Trophoblast cell (in vitro differentiated cells and primary cell): ENCODE data around the gene MBP.
A peak's percentile ranks its signal among the peaks of the same experiment; 100 is the strongest.

Experiments
- DNase-seq, 2 donors: peaks; one replicate each; pipeline ENCODE4 v3.0.0-alpha.2; 2016
- H2AFZ ChIP-seq: 2 replicates; pipeline ENCODE4 v1.6.1; 2013; ENCODE audit warnings: low read length, moderate library complexity, mild to moderate bottlenecking; ENCODE audit not compliant: insufficient read depth, poor library complexity
- H2AK5ac ChIP-seq: 2 replicates; pipeline ENCODE4 v1.6.1; 2013; ENCODE audit warnings: mild to moderate bottlenecking, low read length
- H2BK120ac ChIP-seq: 2 replicates; pipeline ENCODE4 v1.6.1; 2013; ENCODE audit warnings: low read length, mild to moderate bottlenecking, moderate library complexity; ENCODE audit not compliant: insufficient read depth, poor library complexity
- H2BK12ac ChIP-seq: 2 replicates; pipeline ENCODE4 v1.6.1; 2013; ENCODE audit warnings: mild to moderate bottlenecking, low read length, moderate library complexity
- H2BK5ac ChIP-seq: 2 replicates; pipeline ENCODE4 v1.6.1; 2013; ENCODE audit warnings: low read length, low read depth, moderate library complexity, mild to moderate bottlenecking; ENCODE audit not compliant: poor library complexity
- H3K14ac ChIP-seq: 2 replicates; pipeline ENCODE4 v1.6.1; 2013; ENCODE audit warnings: mild to moderate bottlenecking, low read length
- H3K18ac ChIP-seq: 2 replicates; pipeline ENCODE4 v1.6.1; 2013; ENCODE audit warnings: mild to moderate bottlenecking, low read length
- H3K23ac ChIP-seq: 2 replicates; pipeline ENCODE4 v1.6.1; 2013; ENCODE audit warnings: low read length
- H3K27ac ChIP-seq: 2 replicates; pipeline ENCODE4 v1.5.1; 2013; ENCODE audit warnings: low read depth, mild to moderate bottlenecking, inconsistent platforms, low read length, moderate library complexity
- H3K27me3 ChIP-seq: 2 replicates; pipeline ENCODE4 v1.6.1; 2013; ENCODE audit warnings: inconsistent platforms, mild to moderate bottlenecking, low read length, moderate library complexity; ENCODE audit not compliant: insufficient read depth
- H3K36me3 ChIP-seq, 2 experiments: 1 replicate in 1 of 2; 2 replicates in 1 of 2; pipeline ENCODE4 v1.6.1; 2013; ENCODE audit warnings: low read length in 2 of 2, mild to moderate bottlenecking in 2 of 2, moderate library complexity in 1 of 2; ENCODE audit not compliant: insufficient read depth in 2 of 2, control insufficient read depth in 1 of 2
- H3K4ac ChIP-seq: 2 replicates; pipeline ENCODE4 v1.6.1; 2013; ENCODE audit warnings: low read depth, mild to moderate bottlenecking, low read length, moderate library complexity
- H3K4me1 ChIP-seq, 2 experiments: 1 replicate in 1 of 2; 2 replicates in 1 of 2; pipeline ENCODE4 v1.6.1; 2013; ENCODE audit warnings: low read length in 2 of 2, mild to moderate bottlenecking in 2 of 2, moderate library complexity in 1 of 2; ENCODE audit not compliant: insufficient read depth in 2 of 2, control insufficient read depth in 1 of 2
- H3K4me2 ChIP-seq: 2 replicates; pipeline ENCODE4 v1.6.1; 2013; ENCODE audit warnings: inconsistent platforms, mild to moderate bottlenecking, low read length, moderate library complexity
- H3K4me3 ChIP-seq: 2 replicates; pipeline ENCODE4 v1.5.1; 2013; ENCODE audit warnings: mild to moderate bottlenecking, low read depth, low read length, inconsistent platforms
- H3K79me1 ChIP-seq: one replicate; pipeline ENCODE4 v1.6.1; 2013; ENCODE audit warnings: low read length
- H3K79me2 ChIP-seq: 2 replicates; pipeline ENCODE4 v1.6.1; 2013; ENCODE audit warnings: low read length, mild to moderate bottlenecking; ENCODE audit not compliant: control insufficient read depth, insufficient read depth, poor library complexity
- H3K9ac ChIP-seq: 2 replicates; pipeline ENCODE4 v1.6.1; 2013; ENCODE audit warnings: mild to moderate bottlenecking, low read length
- H3K9me3 ChIP-seq: 2 replicates; pipeline ENCODE4 v1.6.1; 2013; ENCODE audit warnings: low read depth, mild to moderate bottlenecking, control low read depth, inconsistent platforms, low read length; ENCODE audit not compliant: insufficient read depth
- H4K12ac ChIP-seq: 2 replicates; pipeline ENCODE4 v1.6.1; 2013; ENCODE audit warnings: low read depth, mild to moderate bottlenecking, low read length, moderate library complexity
- H4K8ac ChIP-seq: 2 replicates; pipeline ENCODE4 v1.6.1; 2013; ENCODE audit warnings: low read depth, mild to moderate bottlenecking, low read length, moderate library complexity
- H4K91ac ChIP-seq: one replicate; pipeline ENCODE4 v1.6.1; 2013; ENCODE audit warnings: low read depth, mild to moderate bottlenecking, low read length, moderate library complexity
- WGBS: extraction: QIAGEN DNeasy Blood & Tissue Kit; methylation state at CpG from one replicate; pipeline ENCODE4 v1.1.7; 2013; ENCODE audit warnings: missing lambda C conversion rate; ENCODE audit not compliant: insufficient read length, insufficient coverage; ENCODE audit errors: extremely low coverage; 5-methylcytosine and 5-hydroxymethylcytosine counted together

MBP gene

GRCh38 chr18:77157312-77157711, 24.7 kb upstream of the MBP start:
- no peak overlapping the region for H2BK5ac ChIP-seq
- no peak overlapping the region for H4K12ac ChIP-seq
- no CpG with 5 or more reads among the region's 4 CpGs for WGBS
- no peak overlapping the region for H2AK5ac ChIP-seq
- H2BK120ac ChIP-seq = no peak overlapping the region
- no peak overlapping the region for H3K27ac ChIP-seq
- H3K4me2 ChIP-seq = no peak overlapping the region
- no peak overlapping the region for H3K23ac ChIP-seq
- no peak overlapping the region for H3K9ac ChIP-seq
- no peak overlapping the region for H3K14ac ChIP-seq
- no peak overlapping the region for H2AFZ ChIP-seq
- no peaks in the 10 kb centered on the region for H3K36me3 ChIP-seq
- H3K4me3 ChIP-seq = no peak overlapping the region
- H3K4ac ChIP-seq = no peak overlapping the region
- H3K9me3 ChIP-seq = no peaks in the 10 kb centered on the region
- no peak overlapping the region for H3K18ac ChIP-seq
- H2BK12ac ChIP-seq = no peak overlapping the region
- H4K91ac ChIP-seq = no peak overlapping the region
- DNase-seq = no peak
- no peaks in the 10 kb centered on the region for H3K79me1 ChIP-seq
- no peak overlapping the region for H4K8ac ChIP-seq
- H3K27me3 ChIP-seq = no peaks in the 10 kb centered on the region
- H3K79me2 ChIP-seq = no peaks in the 10 kb centered on the region
- H3K4me1 ChIP-seq = peaks cover 0 to 3% of the 10 kb centered on the region in 2 experiments

GRCh38 chr18:77155031-77155430, 22.4 kb upstream of the MBP start:
- Histone ChIP-seq H3K23ac (no peak overlapping the region), H3K79me1 (no peaks in the 10 kb centered on the region), H3K36me3 (no peaks in the 10 kb centered on the region), H2BK5ac (no peak overlapping the region), H3K9me3 (no peaks in the 10 kb centered on the region), H3K4me3 (no peak overlapping the region), H3K27me3 (no peaks in the 10 kb centered on the region), H3K18ac (no peak overlapping the region), H4K12ac (peak overlapping the region; percentile 73), H3K14ac (no peak overlapping the region), H2BK12ac (no peak overlapping the region), H3K27ac (no peak overlapping the region), H3K9ac (no peak overlapping the region), H3K4ac (no peak overlapping the region), H3K4me2 (no peak overlapping the region), H2BK120ac (no peak overlapping the region), H3K4me1 (peaks cover 0 to 2% of the 10 kb centered on the region in 2 experiments), H3K79me2 (no peaks in the 10 kb centered on the region), H4K8ac (no peak overlapping the region), H2AK5ac (no peak overlapping the region), H4K91ac (no peak overlapping the region), H2AFZ (no peak overlapping the region)
- no peak for DNase-seq
- no CpG with 5 or more reads among the region's 17 CpGs for WGBS

DNA sequence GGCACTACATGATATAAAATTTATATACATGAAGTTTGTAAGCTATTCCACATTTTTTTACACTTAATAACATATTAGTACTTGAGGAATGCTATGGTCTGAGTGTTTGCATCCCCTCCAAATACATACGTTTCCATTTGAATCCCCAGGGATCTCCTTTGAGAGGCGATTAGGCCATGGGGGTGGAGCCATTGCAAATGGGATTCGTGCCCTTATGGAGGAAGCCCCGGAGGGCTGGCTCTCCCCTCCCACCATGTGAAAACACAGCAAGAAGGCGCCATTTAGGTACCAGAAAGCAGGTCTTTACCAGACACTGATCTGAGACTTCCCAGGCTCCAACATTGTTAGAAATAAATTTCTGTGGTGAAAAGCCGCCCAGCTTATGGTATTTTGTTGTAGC, 20.8 kb upstream of the MBP start:
- no peak overlapping the region for H3K18ac ChIP-seq
- H4K91ac ChIP-seq = no peak overlapping the region
- no peak overlapping the region for H2AK5ac ChIP-seq
- no peak overlapping the region for H2BK12ac ChIP-seq
- no peak overlapping the region for H3K14ac ChIP-seq
- no peak overlapping the region for H4K12ac ChIP-seq
- WGBS = no CpG with 5 or more reads among the region's 6 CpGs
- H3K27ac ChIP-seq = no peak overlapping the region
- no peaks in the 10 kb centered on the region for H3K4me1 ChIP-seq
- no peak overlapping the region for H3K9ac ChIP-seq
- no peak overlapping the region for H3K4me3 ChIP-seq
- no peak overlapping the region for H3K4me2 ChIP-seq
- no peak for DNase-seq
- no peak overlapping the region for H2BK5ac ChIP-seq
- H3K79me1 ChIP-seq = no peaks in the 10 kb centered on the region
- no peak overlapping the region for H2BK120ac ChIP-seq
- no peak overlapping the region for H2AFZ ChIP-seq
- H3K23ac ChIP-seq = no peak overlapping the region
- H3K79me2 ChIP-seq = no peaks in the 10 kb centered on the region
- no peak overlapping the region for H3K4ac ChIP-seq
- no peaks in the 10 kb centered on the region for H3K27me3 ChIP-seq
- H3K9me3 ChIP-seq = no peaks in the 10 kb centered on the region
- no peak overlapping the region for H4K8ac ChIP-seq
- H3K36me3 ChIP-seq = no peaks in the 10 kb centered on the region

GRCh38 chr18:77151772-77152520, 19.4 kb upstream of the MBP start:
- no peak overlapping the region for H3K4me3 ChIP-seq
- no peak overlapping the region for H3K23ac ChIP-seq
- H4K8ac ChIP-seq = no peak overlapping the region
- no peak overlapping the region for H3K14ac ChIP-seq
- no peak overlapping the region for H2AK5ac ChIP-seq
- H3K18ac ChIP-seq = no peak overlapping the region
- H3K79me1 ChIP-seq = no peaks in the 10 kb centered on the region
- H3K27me3 ChIP-seq = no peaks in the 10 kb centered on the region
- no peak overlapping the region for H2BK12ac ChIP-seq
- H3K4me1 ChIP-seq = no peaks in the 10 kb centered on the region
- WGBS = no CpG with 5 or more reads among the region's 22 CpGs
- H3K9ac ChIP-seq = no peak overlapping the region
- no peak overlapping the region for H4K91ac ChIP-seq
- no peak overlapping the region for H2BK5ac ChIP-seq
- H3K79me2 ChIP-seq = no peaks in the 10 kb centered on the region
- H2BK120ac ChIP-seq = no peak overlapping the region
- DNase-seq = no peak
- no peaks in the 10 kb centered on the region for H3K9me3 ChIP-seq
- H3K36me3 ChIP-seq = no peaks in the 10 kb centered on the region
- no peak overlapping the region for H2AFZ ChIP-seq
- H4K12ac ChIP-seq = no peak overlapping the region
- no peak overlapping the region for H3K27ac ChIP-seq
- no peak overlapping the region for H3K4me2 ChIP-seq
- no peak overlapping the region for H3K4ac ChIP-seq
